Measurements from ENCODE around the gene HOOK1.

- TF ChIP-seq CTCF (IDR thresholded peaks at IDR 0.05; ENCODE audit: low read depth, low read length) (no peak), POLR2A (IDR thresholded peaks at IDR 0.05; ENCODE audit: extremely low read depth, insufficient read length) (no peak)
Measured at GRCh38 chr1:59900640-59901039, 85.9 kb downstream of the HOOK1 start.
